Neuronal stem cell (in vitro differentiated cells): ENCODE data around the gene PLXNA1.

Experiments used
- DNase-seq: peaks from one replicate; pipeline ENCODE4 v3.0.0-alpha.2; 2013; ENCODE audit warnings: low spot score
- H2AFZ ChIP-seq: one replicate; pipeline ENCODE4 v1.6.1; 2013; ENCODE audit warnings: mild to moderate bottlenecking, low read length, inconsistent platforms
- H2AK5ac ChIP-seq: 2 replicates; pipeline ENCODE4 v1.6.1; 2013; ENCODE audit warnings: low read depth, mild to moderate bottlenecking, inconsistent platforms, low read length, moderate library complexity, mixed read lengths
- H2BK120ac ChIP-seq: 2 replicates; pipeline ENCODE4 v1.6.1; 2013; ENCODE audit warnings: low read depth, mild to moderate bottlenecking, inconsistent platforms, low read length, moderate library complexity, mixed read lengths
- H2BK12ac ChIP-seq: one replicate; pipeline ENCODE4 v1.6.1; 2013; ENCODE audit warnings: low read length, inconsistent platforms
- H2BK15ac ChIP-seq: 2 replicates; pipeline ENCODE4 v1.6.1; 2013; ENCODE audit warnings: mild to moderate bottlenecking, low read length, inconsistent platforms, mixed read lengths
- H2BK5ac ChIP-seq: one replicate; pipeline ENCODE4 v1.6.1; 2013; ENCODE audit warnings: inconsistent platforms, mild to moderate bottlenecking, low read length, moderate library complexity
- H3K14ac ChIP-seq: one replicate; pipeline ENCODE4 v1.6.1; 2013; ENCODE audit warnings: low read length, inconsistent platforms
- H3K18ac ChIP-seq: 2 replicates; pipeline ENCODE4 v1.6.1; 2013; ENCODE audit warnings: low read length, inconsistent platforms
- H3K23ac ChIP-seq: 2 replicates; pipeline ENCODE4 v1.6.1; 2013; ENCODE audit warnings: low read depth, mild to moderate bottlenecking, mixed read lengths, low read length, inconsistent platforms; ENCODE audit not compliant: poor library complexity
- H3K27ac ChIP-seq: replicated peaks from 3 replicates; pipeline ENCODE4 v1.5.1; 2013; ENCODE audit warnings: low read length, inconsistent platforms
- H3K27me3 ChIP-seq, 3 experiments: 2 replicates each; pipeline ENCODE4 v1.6.1; 2013; ENCODE audit warnings: low read length in 3 of 3, mild to moderate bottlenecking in 2 of 3, inconsistent platforms in 1 of 3, low read depth in 1 of 3, mixed read lengths in 1 of 3, moderate library complexity in 1 of 3; ENCODE audit not compliant: control insufficient read depth in 3 of 3, insufficient read depth in 3 of 3
- H3K36me3 ChIP-seq, 2 donors: replicated peaks in 1 of 2; 2 replicates each; pipeline ENCODE4 v1.6.1; 2013; ENCODE audit warnings: low read length in 2 of 2; ENCODE audit not compliant: control insufficient read depth in 2 of 2, insufficient read depth in 2 of 2
- H3K4ac ChIP-seq: 2 replicates; pipeline ENCODE4 v1.6.1; 2013; ENCODE audit warnings: inconsistent platforms, mild to moderate bottlenecking, low read length, moderate library complexity
- H3K4me1 ChIP-seq, 2 donors: 1 replicate in 1 of 2; 2 replicates in 1 of 2; pipeline ENCODE4 v1.6.1; 2013; ENCODE audit warnings: low read length in 2 of 2, low read depth in 1 of 2; ENCODE audit not compliant: control insufficient read depth in 2 of 2, insufficient read depth in 1 of 2
- H3K4me2 ChIP-seq: one replicate; pipeline ENCODE4 v1.6.1; 2013; ENCODE audit warnings: mild to moderate bottlenecking, low read length, inconsistent platforms; ENCODE audit not compliant: insufficient read depth, poor library complexity, severe bottlenecking
- H3K4me3 ChIP-seq, 2 donors: 2 replicates each; pipeline ENCODE4 v1.5.1; 2013; ENCODE audit warnings: low read length in 2 of 2, mild to moderate bottlenecking in 2 of 2, inconsistent platforms in 1 of 2, moderate library complexity in 1 of 2
- H3K79me1 ChIP-seq: one replicate; pipeline ENCODE4 v1.6.1; 2013; ENCODE audit warnings: low read depth, mild to moderate bottlenecking, inconsistent platforms, low read length, moderate library complexity
- H3K9ac ChIP-seq: one replicate; pipeline ENCODE4 v1.6.1; 2013; ENCODE audit warnings: mild to moderate bottlenecking, low read depth, low read length, inconsistent platforms; ENCODE audit not compliant: poor library complexity
- H3K9me3 ChIP-seq, 2 donors: replicated peaks in 1 of 2; 2 replicates each; pipeline versions ENCODE3 to v1.6.1; 2013; ENCODE audit warnings: low read length in 2 of 2, mild to moderate bottlenecking in 2 of 2, inconsistent platforms in 1 of 2, low read depth in 1 of 2, mixed read lengths in 1 of 2, moderate library complexity in 1 of 2; ENCODE audit not compliant: control insufficient read depth in 2 of 2, insufficient read depth in 1 of 2
- H4K8ac ChIP-seq: one replicate; pipeline ENCODE4 v1.6.1; 2013; ENCODE audit warnings: low read depth, mild to moderate bottlenecking, inconsistent platforms, low read length, moderate library complexity
- H4K91ac ChIP-seq: one replicate; pipeline ENCODE4 v1.6.1; 2013; ENCODE audit warnings: low read length, low read depth, mild to moderate bottlenecking, inconsistent platforms; ENCODE audit not compliant: poor library complexity
- WGBS, 2 donors: extraction: QIAGEN DNeasy Blood & Tissue Kit; methylation state at CpG; one replicate each; pipeline ENCODE4 v1.1.7; 2013; ENCODE audit warnings: missing lambda C conversion rate in 2 of 2, mixed read lengths in 1 of 2; ENCODE audit not compliant: insufficient read length in 2 of 2, insufficient replicate concordance in 1 of 2; ENCODE audit errors: extremely low coverage in 2 of 2; 5-methylcytosine and 5-hydroxymethylcytosine counted together

Gene PLXNA1

DNA sequence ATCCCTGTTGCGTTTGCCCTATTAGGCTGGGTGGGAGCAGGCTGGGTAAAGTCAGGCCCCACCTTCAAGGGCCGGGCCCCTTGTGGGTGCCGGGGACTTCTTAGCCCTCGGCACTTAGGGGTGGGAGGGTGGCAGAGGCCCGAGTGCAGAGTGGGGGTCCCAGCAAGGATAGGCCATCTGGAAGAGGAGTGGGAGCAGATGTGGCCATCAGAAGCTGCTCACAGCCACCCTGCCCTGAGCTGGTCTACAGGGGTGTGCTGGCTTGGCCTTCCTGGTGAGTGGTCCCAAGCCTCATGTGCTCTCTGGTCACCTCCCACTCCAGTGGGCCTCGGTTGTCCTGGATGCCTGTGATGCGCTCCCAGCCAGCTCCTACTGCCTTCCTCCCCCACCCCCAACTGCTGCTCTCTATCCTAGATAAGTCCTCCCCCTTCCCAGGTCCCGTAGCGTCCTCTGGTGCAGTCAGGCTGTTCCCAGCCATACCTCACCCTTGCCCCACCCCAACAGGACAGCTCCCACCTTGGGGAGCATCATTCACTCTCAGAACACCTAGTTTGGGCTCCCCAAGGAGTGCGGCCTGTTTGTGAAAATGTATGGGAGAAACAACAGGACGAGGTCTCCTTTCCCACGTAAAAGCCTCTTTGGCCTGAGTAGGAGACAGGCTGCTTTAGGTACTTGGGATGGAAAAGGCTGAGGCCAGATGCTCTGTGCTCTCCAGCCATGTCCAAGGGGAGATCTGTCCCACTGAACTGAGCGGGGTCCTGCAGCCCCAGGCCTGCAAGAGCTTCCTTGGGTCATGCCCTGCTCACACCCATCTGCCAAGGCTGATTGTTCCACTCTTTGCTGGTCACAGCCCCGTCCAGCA lies 24.9 kb upstream of the PLXNA1 start:
- no peak overlapping the region for H2AFZ ChIP-seq
- WGBS, 2 donors = no CpG with 5 or more reads among the region's 14 CpGs

DNA sequence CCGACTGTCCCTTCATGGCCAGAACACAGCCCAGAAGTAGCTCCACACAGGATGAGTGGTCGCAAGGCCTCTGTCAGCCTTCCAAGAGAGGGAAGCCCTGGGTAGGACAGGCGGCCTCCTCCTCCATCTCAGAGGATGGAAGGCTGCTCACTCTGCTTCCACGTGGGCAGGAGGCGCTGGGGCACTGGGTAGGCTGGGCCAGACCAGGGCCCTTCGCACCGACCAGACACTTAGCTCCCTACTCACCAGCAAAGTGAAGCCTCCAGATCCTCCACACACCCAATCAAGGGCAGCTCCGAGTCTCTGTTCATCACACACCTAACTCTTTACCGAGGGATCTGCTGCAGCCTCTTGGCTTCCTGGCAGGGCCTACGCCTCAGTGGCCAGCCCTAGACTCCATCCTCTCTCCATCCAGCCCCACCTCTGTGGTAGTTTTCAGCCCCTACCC lies 24.3 kb upstream of the PLXNA1 start:
- H2AK5ac ChIP-seq = no peak overlapping the region
- no peaks in the 10 kb centered on the region for H3K9me3 ChIP-seq
- H3K4me1 ChIP-seq = peaks cover 11 to 13% of the 10 kb centered on the region in 2 donors
- no peak for DNase-seq
- H3K79me1 ChIP-seq = no peaks in the 10 kb centered on the region
- no peak overlapping the region for H3K27ac ChIP-seq
- H2BK12ac ChIP-seq = no peak overlapping the region
- no peak overlapping the region for H3K14ac ChIP-seq
- H3K23ac ChIP-seq = peak overlapping the region; percentile 14
- no peaks in the 10 kb centered on the region for H3K36me3 ChIP-seq
- WGBS, 2 donors = no CpG with 5 or more reads among the region's 10 CpGs
- H3K18ac ChIP-seq = peak overlapping the region; percentile 54
- no peak overlapping the region for H3K4me3 ChIP-seq
- H3K4ac ChIP-seq = no peak overlapping the region
- no peaks in the 10 kb centered on the region for H3K27me3 ChIP-seq
- peak overlapping the region; percentile 47 for H2BK120ac ChIP-seq
- no peak overlapping the region for H2AFZ ChIP-seq
- H3K9ac ChIP-seq = no peak overlapping the region
- H4K8ac ChIP-seq = no peak overlapping the region
- H2BK5ac ChIP-seq = no peak overlapping the region
- peak overlapping the region; percentile 46 for H4K91ac ChIP-seq
- no peak overlapping the region for H3K4me2 ChIP-seq
- no peak overlapping the region for H2BK15ac ChIP-seq

More for the DNA sequence above, 24.9 kb upstream of the PLXNA1 start:
- Histone ChIP-seq H3K27ac (no peak overlapping the region), H3K14ac (no peak overlapping the region), H3K36me3 (no peaks in the 10 kb centered on the region), H3K9ac (peak overlapping the region; percentile 46), H3K4me1 (peaks cover 11 to 13% of the 10 kb centered on the region in 2 donors), H3K4me2 (no peak overlapping the region), H3K4ac (no peak overlapping the region), H3K79me1 (no peaks in the 10 kb centered on the region), H3K4me3 (no peak overlapping the region), H4K91ac (peak overlapping the region; percentile 46), H2BK12ac (no peak overlapping the region), H4K8ac (no peak overlapping the region), H3K18ac (peak overlapping the region; percentile 54), H3K9me3 (no peaks in the 10 kb centered on the region), H2BK120ac (peak overlapping the region; percentile 47), H2BK5ac (no peak overlapping the region), H3K27me3 (no peaks in the 10 kb centered on the region), H2AK5ac (no peak overlapping the region), H2BK15ac (no peak overlapping the region), H3K23ac (peak overlapping the region; percentile 14)
- DNase-seq = no peak

DNA sequence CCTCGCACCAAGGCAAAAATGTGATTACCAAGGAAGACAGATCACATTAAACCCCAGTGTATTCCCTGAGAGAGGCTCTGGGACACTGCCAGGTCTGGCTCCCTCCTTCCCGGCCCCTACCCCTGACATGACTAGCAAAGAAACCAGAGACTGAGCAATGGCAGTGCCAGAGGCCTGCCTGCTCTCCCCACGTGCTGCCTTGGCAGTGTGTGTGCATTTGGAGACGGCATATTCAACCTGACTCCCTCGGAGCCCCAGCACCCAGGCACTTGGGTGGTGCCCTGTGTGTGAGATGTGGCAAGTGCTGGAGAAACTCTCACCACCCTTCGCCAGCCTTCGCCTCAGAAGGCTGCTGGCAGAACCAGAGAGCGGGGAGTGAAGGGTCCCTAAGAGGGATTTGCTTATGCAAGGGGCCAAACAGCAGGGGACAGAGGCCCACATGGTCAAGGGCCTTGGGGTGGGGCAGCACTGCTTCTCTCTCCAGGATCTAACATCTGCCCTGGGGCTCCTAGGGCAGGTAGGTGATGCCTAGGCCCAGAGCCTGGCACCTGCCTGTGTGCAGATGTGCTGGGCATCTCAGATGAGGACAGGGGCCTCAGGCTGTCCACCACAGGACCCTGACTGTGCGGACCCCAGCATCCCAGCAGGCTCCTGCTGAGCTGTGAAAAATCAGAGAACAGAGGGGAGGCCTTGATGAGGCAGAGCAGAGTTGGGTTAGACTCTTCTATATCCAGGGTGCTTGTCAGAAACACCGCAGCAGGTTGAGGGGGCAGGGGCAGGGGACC lies 23.6 kb upstream of the PLXNA1 start:
- Histone ChIP-seq H3K18ac (peak overlapping the region; percentile 83), H3K27ac (no peak overlapping the region)
- WGBS, 2 donors = no CpG with 5 or more reads among the region's 10 CpGs

More for the DNA sequence above, 23.6 kb upstream of the PLXNA1 start:
- Histone ChIP-seq H3K4me1 (peaks cover 11 to 13% of the 10 kb centered on the region in 2 donors), H3K27me3 (no peaks in the 10 kb centered on the region), H2BK120ac (peak overlapping the region; percentile 18), H2AK5ac (peak overlapping the region; percentile 74), H3K4me2 (no peak overlapping the region), H4K91ac (no peak overlapping the region), H4K8ac (no peak overlapping the region), H3K14ac (no peak overlapping the region), H3K9ac (peak overlapping the region; percentile 26), H2BK5ac (no peak overlapping the region), H3K9me3 (peaks cover 0 to 2% of the 10 kb centered on the region in 2 donors), H3K79me1 (no peaks in the 10 kb centered on the region), H3K4me3 (no peak overlapping the region), H2AFZ (no peak overlapping the region), H3K23ac (no peak overlapping the region), H3K36me3 (no peaks in the 10 kb centered on the region), H2BK12ac (no peak overlapping the region), H2BK15ac (no peak overlapping the region), H3K4ac (no peak overlapping the region)
- no peak for DNase-seq
